Right lobe of liver (tissue), 6 donors: Measurements from ENCODE around the gene DCLRE1B. TPM values are rescaled to one million over a fixed set of nuclear protein-coding genes. Genes with fewer than 3 reads are reported as not detected.

Source experiments
- ATAC-seq, 4 donors: fragments of 200-7000 bp; cut with Tn5 transposase; one replicate each; pipeline ENCODE4 v1.9.1; 2020; ENCODE audit warnings: mild to moderate bottlenecking in 4 of 4, moderate library complexity in 4 of 4
- DNase-seq, 3 donors: peaks; one replicate each; pipeline ENCODE4 v3.0.0-alpha.2; 2020
- H3K27ac ChIP-seq, 3 donors: fragments of 200-600 bp; one replicate each; pipeline ENCODE4 v1.8.0; 2022
- H3K27me3 ChIP-seq, 2 donors: fragments of 200-600 bp; one replicate each; pipeline ENCODE4 v1.8.0; 2022
- H3K36me3 ChIP-seq, 4 donors: fragments of 200-600 bp; sonication (generic) in 1 of 4; one replicate each; pipeline versions ENCODE4 v1.5.1 to v1.8.0; 2017 to 2022; ENCODE audit warnings: control low read depth in 1 of 4
- H3K4me1 ChIP-seq, 4 donors: fragments of 200-600 bp; sonication (generic) in 1 of 4; one replicate each; pipeline versions ENCODE4 v1.5.1 to v1.8.0; 2017 to 2022; ENCODE audit warnings: control low read depth in 1 of 4
- H3K4me3 ChIP-seq, 3 donors: fragments of 200-600 bp; one replicate each; pipeline ENCODE4 v1.8.0; 2022
- H3K9me3 ChIP-seq, 4 donors: fragments of 200-600 bp; sonication (generic) in 1 of 4; one replicate each; pipeline versions ENCODE4 v1.5.1 to v1.8.0; 2017 to 2022; ENCODE audit warnings: control low read depth in 1 of 4
- POLR2A ChIP-seq: fragments of 450-650 bp; IDR thresholded peaks from one replicate; pipeline ENCODE4 v1.6.1; 2017; ENCODE audit warnings: antibody characterized with exemption, mild to moderate bottlenecking
- WGBS: methylation state at CpG from one replicate; pipeline ENCODE4 v1.1.6; 2018; ENCODE audit warnings: low coverage, low lambda C conversion rate; ENCODE audit not compliant: insufficient coverage; ENCODE audit errors: missing lambda C conversion rate; 5-methylcytosine and 5-hydroxymethylcytosine counted together
- intact Hi-C, 2 donors: fragments of 100-400 bp; cut with DNase I; formaldehyde crosslinking; loops; one replicate each; pipeline versions ENCODE4 v1.11.2 to v1.14.1; 2022
- total RNA-seq, 6 experiments: library from RNA; depleted of rRNA in 2 of 6; stranded (reverse); fragments of >200 nt in 2 of 6; fragmentation: NEBNext Ultra II Directional in 3 of 6; extraction: Animal tissue kit (Norgen Biotek cat#: 25700) in 3 of 6; gene quantifications; one replicate each; pipeline versions ENCODE4 v1.1.0 to v1.2.4, GENCODE V29; 2016 to 2023
- TF ChIP-seq, protein P1 (sequence below), 4 donors: fragments of 200-600 bp in 3 of 4; fragments of 450-650 bp in 1 of 4; IDR thresholded peaks; one replicate each; pipeline versions ENCODE4 v1.5.1 to v1.8.0; 2016 to 2022; ENCODE audit warnings: antibody characterized with exemption in 4 of 4, mild to moderate bottlenecking in 2 of 4
- donor health status: DM: no; HTN: yes; CAD: no.
- donor health status: DM: no; HTN: no; CAD: no.
- donor health status: DM: no; HTN: no; CAD: no.
- donor health status: DM: no; HTN: yes; CAD: no.
- donor health status: DM: no; HTN: yes; CAD: no.

Gene DCLRE1B
- total RNA-seq, 6 experiments from 2014 or later: 1.6 to 3.3 (median 1.9) TPM

DNA sequence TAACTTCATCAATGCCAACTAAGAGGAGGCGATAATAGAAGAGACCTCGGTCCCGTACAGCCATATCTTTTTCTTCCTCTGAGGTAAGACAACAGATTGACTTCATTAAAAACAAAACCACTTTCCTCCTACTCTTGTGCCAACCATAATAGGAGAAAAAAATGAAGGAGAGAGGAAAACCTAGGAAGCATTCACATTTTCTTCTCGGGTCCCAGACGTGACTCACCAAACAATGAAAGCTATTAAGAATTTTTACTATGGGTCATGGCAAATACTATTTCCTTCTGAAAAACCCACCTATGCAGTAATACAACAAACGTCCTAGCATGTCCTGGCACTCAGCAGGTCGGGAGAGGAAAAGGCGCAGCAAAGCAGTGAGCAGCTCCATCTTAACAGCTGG, 9.2 kb upstream of the DCLRE1B start:
- no peak overlapping the region for H3K27ac ChIP-seq
- TF ChIP-seq POLR2A: no peak
- TF ChIP-seq, protein P1, sequence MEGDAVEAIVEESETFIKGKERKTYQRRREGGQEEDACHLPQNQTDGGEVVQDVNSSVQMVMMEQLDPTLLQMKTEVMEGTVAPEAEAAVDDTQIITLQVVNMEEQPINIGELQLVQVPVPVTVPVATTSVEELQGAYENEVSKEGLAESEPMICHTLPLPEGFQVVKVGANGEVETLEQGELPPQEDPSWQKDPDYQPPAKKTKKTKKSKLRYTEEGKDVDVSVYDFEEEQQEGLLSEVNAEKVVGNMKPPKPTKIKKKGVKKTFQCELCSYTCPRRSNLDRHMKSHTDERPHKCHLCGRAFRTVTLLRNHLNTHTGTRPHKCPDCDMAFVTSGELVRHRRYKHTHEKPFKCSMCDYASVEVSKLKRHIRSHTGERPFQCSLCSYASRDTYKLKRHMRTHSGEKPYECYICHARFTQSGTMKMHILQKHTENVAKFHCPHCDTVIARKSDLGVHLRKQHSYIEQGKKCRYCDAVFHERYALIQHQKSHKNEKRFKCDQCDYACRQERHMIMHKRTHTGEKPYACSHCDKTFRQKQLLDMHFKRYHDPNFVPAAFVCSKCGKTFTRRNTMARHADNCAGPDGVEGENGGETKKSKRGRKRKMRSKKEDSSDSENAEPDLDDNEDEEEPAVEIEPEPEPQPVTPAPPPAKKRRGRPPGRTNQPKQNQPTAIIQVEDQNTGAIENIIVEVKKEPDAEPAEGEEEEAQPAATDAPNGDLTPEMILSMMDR (IDR thresholded peaks at IDR 0.05): no peak
- no peaks in the 10 kb centered on the region for H3K9me3 ChIP-seq
- no peak for ATAC-seq
- intact Hi-C loops: no loop called here
- DNase-seq: no peak
- no peaks in the 10 kb centered on the region for H3K4me1 ChIP-seq
- H3K27me3 ChIP-seq: no peaks in the 10 kb centered on the region
- WGBS: 93% methylated on average over 8 of the region's 8 CpGs
- no peak overlapping the region for H3K4me3 ChIP-seq
- H3K36me3 ChIP-seq: peaks cover 0 to 35% (median 5%) of the 10 kb centered on the region in 4 donors

DNA sequence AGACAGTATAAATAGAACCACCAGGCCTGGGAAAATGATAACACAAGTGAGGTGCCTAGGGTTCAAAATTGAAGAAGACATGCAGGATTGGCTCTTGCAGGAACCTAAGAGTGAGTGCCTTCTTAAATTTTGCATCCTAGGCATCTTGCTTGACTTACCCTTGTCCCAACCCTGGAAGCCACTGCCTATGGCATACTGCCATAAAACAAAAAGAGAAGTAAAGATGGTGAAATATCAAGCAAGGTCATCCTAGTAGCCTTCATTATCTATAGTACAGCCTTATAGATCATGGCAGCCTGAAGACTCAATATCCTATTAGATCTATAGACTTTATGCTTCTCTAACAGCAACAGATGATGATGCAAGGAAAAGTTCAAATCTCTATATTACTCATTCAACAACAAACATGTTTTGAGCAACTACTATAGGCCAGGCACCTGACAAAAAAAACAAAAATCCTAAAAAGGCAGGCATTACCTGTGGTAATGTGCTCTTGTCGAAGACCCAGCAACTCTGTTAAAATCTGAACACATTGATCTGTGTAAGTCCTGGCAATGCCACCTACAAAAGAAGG, 6.8 kb upstream of the DCLRE1B start:
- Histone ChIP-seq H3K27ac (no peak overlapping the region), H3K4me1 (peaks cover 0 to under 1% (median 0%) of the 10 kb centered on the region in 4 donors), H3K36me3 (peaks cover 0 to 35% (median 5%) of the 10 kb centered on the region in 4 donors), H3K9me3 (no peaks in the 10 kb centered on the region), H3K4me3 (no peak overlapping the region), H3K27me3 (no peaks in the 10 kb centered on the region)
- no peak for ATAC-seq
- no peak for TF ChIP-seq POLR2A
- TF ChIP-seq, protein P1 (IDR thresholded peaks at IDR 0.05): no peak
- DNase-seq: no peak
- intact Hi-C loops: no loop called here
- 100% methylated on average over 1 of the region's 1 CpG for WGBS

DNA sequence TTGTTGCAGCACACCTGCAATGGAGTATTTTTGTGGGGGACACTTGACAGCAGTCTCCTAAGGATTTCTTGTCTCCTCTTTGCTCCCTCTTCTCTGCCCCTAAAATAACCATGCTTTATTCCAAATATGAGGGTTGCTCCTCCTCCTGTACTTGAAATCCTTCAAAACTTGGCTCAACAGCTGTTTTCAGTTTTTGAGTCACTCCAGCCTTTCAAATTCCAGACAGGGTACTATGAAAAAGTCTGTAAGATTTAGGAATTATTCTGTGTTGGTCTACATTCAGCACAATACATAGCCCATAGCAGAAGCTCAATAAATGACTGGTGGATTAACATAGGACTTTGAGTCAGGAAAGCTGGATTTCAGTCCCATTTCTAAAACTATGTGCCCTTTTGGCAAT, 6.0 kb upstream of the DCLRE1B start:
- no peak overlapping the region for H3K27ac ChIP-seq
- no peaks in the 10 kb centered on the region for H3K9me3 ChIP-seq
- H3K4me1 ChIP-seq: peaks cover 0 to 8% (median 0%) of the 10 kb centered on the region in 4 donors
- peaks cover 0 to 35% (median 5%) of the 10 kb centered on the region in 4 donors for H3K36me3 ChIP-seq
- TF ChIP-seq, protein P1 (IDR thresholded peaks at IDR 0.05): no peak
- TF ChIP-seq POLR2A: no peak
- H3K4me3 ChIP-seq: no peak overlapping the region
- no peak for DNase-seq
- ATAC-seq: no peak
- intact Hi-C loops: no loop called here
- no peaks in the 10 kb centered on the region for H3K27me3 ChIP-seq

DNA sequence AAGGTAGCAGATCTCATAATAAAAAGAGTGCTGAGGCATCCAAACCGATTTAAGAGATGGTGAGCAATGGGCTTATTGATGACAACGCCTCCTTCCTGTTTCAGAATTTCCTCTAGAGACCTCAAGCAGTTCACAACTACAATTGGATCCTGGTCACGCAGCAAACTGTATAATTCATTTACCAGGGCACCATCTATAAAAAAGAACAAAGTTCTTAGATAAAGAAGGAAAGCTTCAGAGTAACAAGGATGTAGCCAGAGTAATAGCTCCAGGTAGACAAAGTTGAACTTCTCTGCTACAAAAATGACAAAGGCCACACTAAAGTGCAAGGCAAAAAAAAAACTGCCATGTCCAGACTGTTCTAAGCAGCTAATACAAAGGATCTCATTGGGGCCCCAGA, 3.9 kb upstream of the DCLRE1B start:
- peaks cover 0 to 23% (median 0%) of the 10 kb centered on the region in 4 donors for H3K36me3 ChIP-seq
- intact Hi-C loops: no loop called here
- 55% methylated on average over 3 of the region's 3 CpGs for WGBS
- no peak for DNase-seq
- no peaks in the 10 kb centered on the region for H3K9me3 ChIP-seq
- no peak overlapping the region for H3K4me3 ChIP-seq
- no peaks in the 10 kb centered on the region for H3K27me3 ChIP-seq
- no peak overlapping the region for H3K27ac ChIP-seq
- no peak for ATAC-seq
- TF ChIP-seq POLR2A: no peak
- TF ChIP-seq, protein P1 (IDR thresholded peaks at IDR 0.05): no peak
- H3K4me1 ChIP-seq: peaks cover 0 to 13% (median 0%) of the 10 kb centered on the region in 4 donors
